ENCODE results near the gene BEND3. TPM values are rescaled to one million over a fixed set of nuclear protein-coding genes. Genes with fewer than 3 reads are reported as not detected.
"Not testable (repeated sequence)": the region's sequence is repeated elsewhere in the genome, so short reads cannot be mapped to it uniquely, and the experiment has no call there.

BEND3 gene
- total RNA-seq, 2 experiments from 2014 or later: 0.82 to 0.92 TPM

- Mint-ChIP-seq H3K36me3 (ENCODE audit: low read depth) (no peaks in the 10 kb centered on the region), H3K9me3 (no peaks in the 10 kb centered on the region), H3K27ac (no peak overlapping the region), H3K4me3 (no peak overlapping the region), H3K27me3 (no peaks in the 10 kb centered on the region), H3K4me1 (ENCODE audit: low read depth) (peaks cover 4% of the 10 kb centered on the region)
- intact Hi-C loops (cut with DNase I, micrococcal nuclease): no loop called here
- POLR2A ChIA-PET: no interaction called here
- Histone ChIP-seq H3K36me3 (ENCODE audit: insufficient read depth, low read length) (no peaks in the 10 kb centered on the region), H3K4me1 (ENCODE audit: insufficient read depth, low read length) (no peaks in the 10 kb centered on the region), H3K27me3 (ENCODE audit: control insufficient read depth in 1 of 2, insufficient read depth in 2 of 2, low read length in 2 of 2) (no peaks in the 10 kb centered on the region), H3K9me3 (ENCODE audit: control insufficient read depth in 1 of 2, insufficient read depth in 1 of 2, low read length in 2 of 2) (no peaks in the 10 kb centered on the region), H3K27ac (ENCODE audit: low read depth in 1 of 2, low read length in 2 of 2) (no peak overlapping the region), H3K4me3 (ENCODE audit: low read length) (no peak overlapping the region)
- no peak for TF ChIP-seq CTCF (IDR thresholded peaks at IDR 0.05)
- CTCF ChIA-PET: no interaction called here
- DNase-seq (no peak), ATAC-seq (ENCODE audit: poor library complexity) (no peak)
These were observed 14.1 kb downstream of the BEND3 start for GRCh38 chr6:107101211-107101610.

GRCh38 chr6:107098436-107099307 lies 16.6 kb downstream of the BEND3 start:
- Mint-ChIP-seq H3K4me1 (ENCODE audit: low read depth) (peaks cover 4% of the 10 kb centered on the region), H3K9me3 (no peaks in the 10 kb centered on the region), H3K27ac (no peak overlapping the region), H3K36me3 (ENCODE audit: low read depth) (no peaks in the 10 kb centered on the region), H3K4me3 (no peak overlapping the region), H3K27me3 (no peaks in the 10 kb centered on the region)
- Histone ChIP-seq H3K36me3 (ENCODE audit: insufficient read depth, low read length) (no peaks in the 10 kb centered on the region), H3K4me1 (ENCODE audit: insufficient read depth, low read length) (no peaks in the 10 kb centered on the region), H3K9me3 (ENCODE audit: control insufficient read depth in 1 of 2, insufficient read depth in 1 of 2, low read length in 2 of 2) (no peaks in the 10 kb centered on the region), H3K27me3 (ENCODE audit: control insufficient read depth in 1 of 2, insufficient read depth in 2 of 2, low read length in 2 of 2) (no peaks in the 10 kb centered on the region), H3K4me3 (ENCODE audit: low read length) (no peak overlapping the region), H3K27ac (ENCODE audit: low read depth in 1 of 2, low read length in 2 of 2) (no peak overlapping the region)
- intact Hi-C loops (cut with DNase I, micrococcal nuclease): no loop called here
- DNase-seq: no peak
- ChIA-PET POLR2A (no interaction called here), CTCF (no interaction called here)
- ATAC-seq (ENCODE audit: poor library complexity): no peak
- TF ChIP-seq CTCF (IDR thresholded peaks at IDR 0.05): no peak

- H3K27ac Mint-ChIP-seq, CTCF ChIA-PET: not testable (repeated sequence)
These were observed 30.9 kb downstream of the BEND3 start for GRCh38 chr6:107084459-107084858.

DNA sequence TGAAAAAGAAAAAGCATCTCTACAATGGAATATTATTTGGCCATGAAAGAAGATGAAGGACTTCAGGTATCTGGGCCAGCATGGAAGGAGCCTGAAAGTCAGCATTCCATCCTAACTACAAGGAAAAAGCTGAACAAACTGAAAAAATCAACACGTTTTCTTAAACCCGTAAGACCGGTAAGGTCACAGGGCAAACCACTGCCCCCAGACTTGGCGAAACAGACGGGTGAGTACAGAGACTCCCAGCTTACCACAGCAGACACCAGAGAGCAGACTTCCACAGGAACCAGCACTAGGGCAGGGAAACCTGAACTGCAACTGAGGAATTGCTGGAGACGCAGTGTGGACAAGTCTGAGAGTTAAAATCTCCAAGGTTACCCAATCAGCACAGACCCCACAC lies 31.4 kb downstream of the BEND3 start:
- Mint-ChIP-seq H3K4me1 (ENCODE audit: low read depth) (no peaks in the 10 kb centered on the region), H3K9me3 (no peaks in the 10 kb centered on the region), H3K27me3 (no peaks in the 10 kb centered on the region), H3K4me3 (no peak overlapping the region), H3K27ac (no peak overlapping the region), H3K36me3 (ENCODE audit: low read depth) (peaks cover 3% of the 10 kb centered on the region)
- Histone ChIP-seq H3K4me3 (ENCODE audit: low read length) (no peak overlapping the region), H3K4me1 (ENCODE audit: insufficient read depth, low read length) (no peaks in the 10 kb centered on the region), H3K36me3 (ENCODE audit: insufficient read depth, low read length) (no peaks in the 10 kb centered on the region), H3K27ac (ENCODE audit: low read depth in 1 of 2, low read length in 2 of 2) (no peak overlapping the region), H3K9me3 (ENCODE audit: control insufficient read depth in 1 of 2, insufficient read depth in 1 of 2, low read length in 2 of 2) (no peaks in the 10 kb centered on the region), H3K27me3 (ENCODE audit: control insufficient read depth in 1 of 2, insufficient read depth in 2 of 2, low read length in 2 of 2) (no peaks in the 10 kb centered on the region)
- ATAC-seq (ENCODE audit: poor library complexity) (no peak), DNase-seq (no peak)
- ChIA-PET POLR2A (no interaction called here), CTCF (no interaction called here)
- no peak for TF ChIP-seq CTCF (IDR thresholded peaks at IDR 0.05)
- intact Hi-C loops (cut with DNase I, micrococcal nuclease): no loop called here

More at GRCh38 chr6:107084459-107084858, 30.9 kb downstream of the BEND3 start:
- intact Hi-C loops (cut with DNase I, micrococcal nuclease); DNase-seq; H3K4me3 ChIP-seq (ENCODE audit: low read length); POLR2A ChIA-PET; H3K4me1 ChIP-seq (ENCODE audit: insufficient read depth, low read length); H3K9me3 ChIP-seq (ENCODE audit: control insufficient read depth in 1 of 2, insufficient read depth in 1 of 2, low read length in 2 of 2); H3K36me3 Mint-ChIP-seq (ENCODE audit: low read depth); H3K9me3 Mint-ChIP-seq; H3K27me3 ChIP-seq (ENCODE audit: control insufficient read depth in 1 of 2, insufficient read depth in 2 of 2, low read length in 2 of 2); H3K4me3 Mint-ChIP-seq; H3K4me1 Mint-ChIP-seq (ENCODE audit: low read depth); H3K27me3 Mint-ChIP-seq; H3K27ac ChIP-seq (ENCODE audit: low read depth in 1 of 2, low read length in 2 of 2); H3K36me3 ChIP-seq (ENCODE audit: insufficient read depth, low read length); ATAC-seq (ENCODE audit: poor library complexity): not testable (repeated sequence)

Data from CD4-positive, alpha-beta T cell (primary cell).